Smooth muscle cell of the brain vasculature (primary cell): ENCODE measurements around the gene ISG20L2.

Experiments
- DNase-seq: peaks from one replicate; pipeline ENCODE4 v3.0.0-alpha.2; 2012; ENCODE audit warnings: low read depth, low spot score

Gene ISG20L2

GRCh38 chr1:156752843-156753482, 24.4 kb upstream of the ISG20L2 start:
- DNase-seq: no peak

DNA sequence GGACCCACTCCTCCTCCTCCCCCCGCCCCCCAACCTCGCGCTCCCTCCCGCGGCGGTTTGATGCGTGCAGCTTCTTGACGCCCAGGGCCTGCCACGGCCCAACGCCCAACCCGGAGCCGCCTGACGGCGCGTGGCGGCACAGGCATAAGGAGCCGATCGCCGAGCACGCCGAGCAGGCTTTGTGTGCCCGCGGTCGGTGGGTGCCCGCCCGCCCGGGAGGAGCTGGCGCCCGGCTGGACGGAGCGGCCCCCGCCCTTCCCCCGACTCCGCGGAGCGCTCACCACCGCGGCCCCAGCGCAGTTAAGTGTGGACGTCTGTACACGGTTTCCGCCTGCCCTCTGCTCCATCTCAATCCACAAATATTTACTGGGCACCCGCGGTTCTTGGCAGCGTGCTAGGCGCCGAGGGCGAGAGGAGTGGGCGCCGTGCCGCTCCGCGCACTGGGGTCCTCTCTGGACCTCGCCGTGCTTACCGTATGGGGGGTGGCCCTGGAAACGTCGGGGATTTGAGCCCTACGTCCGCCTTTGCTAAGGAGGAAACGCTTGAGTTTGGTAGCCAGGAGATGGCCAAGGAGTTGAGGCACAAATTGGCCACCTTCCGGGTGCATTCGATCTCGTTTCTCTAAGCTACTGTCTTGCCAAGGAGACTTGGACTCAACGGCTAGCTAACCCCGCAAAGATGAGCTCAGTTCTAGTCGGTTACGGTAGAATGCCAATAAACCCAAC, 23.4 kb upstream of the ISG20L2 start:
- DNase-seq: peak; percentile 95

GRCh38 chr1:156751451-156751756, 22.8 kb upstream of the ISG20L2 start, which contains the start of gene HDGF:
Gene HDGF (minus strand): TSS chr1:156751675. CDS start chr1:156751429, 246 bp downstream.
- no peak for DNase-seq

GRCh38 chr1:156750711-156751450, 22.3 kb upstream of the ISG20L2 start:
- DNase-seq: no peak

DNA sequence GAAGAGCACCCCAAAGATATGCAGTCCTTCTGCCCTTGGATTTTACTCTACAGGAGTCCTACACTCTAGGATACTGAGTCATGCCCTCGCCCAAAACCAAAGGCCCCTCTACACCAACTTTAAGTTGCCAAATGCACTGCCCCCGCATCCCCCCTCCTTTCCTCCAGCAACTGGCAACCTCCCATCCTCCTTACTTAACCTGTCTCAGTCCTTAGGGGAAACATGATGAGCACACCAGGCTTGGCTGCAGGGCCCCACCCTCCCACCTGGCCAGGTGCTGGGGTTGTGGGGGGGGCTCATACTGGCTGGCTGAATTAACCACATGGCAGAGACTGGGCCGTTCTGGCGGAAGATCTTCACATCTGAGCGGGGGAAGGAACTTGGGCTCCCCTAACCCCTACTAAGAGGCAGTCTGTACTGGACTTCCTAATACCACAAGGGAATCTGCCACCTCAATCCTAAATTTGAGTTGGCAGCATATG, 21.7 kb upstream of the ISG20L2 start:
- no peak for DNase-seq

- DNase-seq: no peak
Measured at GRCh38 chr1:156749419-156750118, 21.0 kb upstream of the ISG20L2 start.

GRCh38 chr1:156748670-156749418, 20.3 kb upstream of the ISG20L2 start:
- DNase-seq: no peak

- no peak for DNase-seq
Measured at GRCh38 chr1:156747742-156748669, 19.4 kb upstream of the ISG20L2 start.

DNA sequence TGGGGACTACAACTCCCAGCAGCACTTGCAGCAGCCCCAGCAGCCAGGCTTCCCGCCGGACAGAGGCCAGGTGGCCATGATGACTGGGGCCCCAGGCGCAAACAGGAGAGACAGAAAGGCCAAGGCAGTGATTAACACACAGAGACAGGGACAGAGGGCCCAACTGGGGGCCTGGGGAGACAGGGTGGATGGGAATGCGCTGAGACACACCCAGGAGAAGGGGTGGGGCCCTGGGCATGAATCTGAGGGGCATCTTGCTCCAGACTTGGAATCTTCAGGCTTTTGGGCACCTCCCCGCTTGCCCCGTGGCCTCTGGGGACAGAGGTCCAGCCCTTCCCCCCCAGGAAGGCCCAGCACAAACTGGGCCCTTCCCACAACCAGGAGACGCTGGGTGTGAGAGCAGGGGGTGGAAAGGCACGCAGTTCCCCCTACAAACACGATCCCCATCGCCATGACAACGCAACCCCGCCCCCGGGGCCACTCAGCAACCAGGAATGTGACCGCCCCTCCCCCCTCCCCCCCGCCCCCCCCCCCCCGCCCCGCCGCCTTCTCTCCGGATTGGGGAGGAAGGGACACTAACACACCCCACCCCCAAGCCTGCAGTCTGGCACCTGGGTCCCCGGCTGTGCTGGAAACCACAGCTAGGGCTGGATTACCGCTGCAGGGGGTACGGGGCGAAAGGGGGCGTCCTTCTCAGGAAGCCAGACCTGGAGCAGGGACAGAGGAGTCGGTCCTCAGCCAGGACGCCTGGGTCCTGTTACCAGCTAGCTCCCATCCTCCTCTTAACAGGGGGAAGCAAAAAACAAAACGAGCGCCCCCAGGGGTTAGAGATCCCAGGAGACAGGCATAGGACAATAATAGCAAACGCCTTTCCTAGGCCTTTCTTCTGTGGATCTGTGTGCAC, 18.4 kb upstream of the ISG20L2 start:
- peak; percentile 72 for DNase-seq

DNA sequence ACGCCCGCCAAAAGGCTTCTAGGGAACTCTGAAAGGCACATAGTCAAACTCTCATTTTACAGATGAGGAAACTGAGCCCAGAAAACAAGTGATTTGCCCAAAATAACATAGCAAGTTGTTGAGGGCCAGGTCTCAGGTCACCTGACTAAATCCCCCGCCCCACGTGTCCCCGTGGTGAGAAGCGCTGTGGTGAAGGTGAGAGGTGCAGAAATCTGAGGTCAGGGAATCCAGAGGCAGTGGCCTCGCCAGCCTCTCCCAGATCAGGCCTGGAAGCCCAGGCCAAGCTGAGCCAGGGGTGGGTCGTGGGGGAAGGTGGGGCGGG, 17.8 kb upstream of the ISG20L2 start:
- DNase-seq: no peak

GRCh38 chr1:156745881-156746280, 17.3 kb upstream of the ISG20L2 start:
- no peak for DNase-seq

GRCh38 chr1:156744786-156745419, 16.3 kb upstream of the ISG20L2 start:
- DNase-seq: no peak

- no peak for DNase-seq
Measured at GRCh38 chr1:156744344-156744743, 15.8 kb upstream of the ISG20L2 start.

GRCh38 chr1:156743367-156744302, 15.1 kb upstream of the ISG20L2 start:
- no peak for DNase-seq

DNA sequence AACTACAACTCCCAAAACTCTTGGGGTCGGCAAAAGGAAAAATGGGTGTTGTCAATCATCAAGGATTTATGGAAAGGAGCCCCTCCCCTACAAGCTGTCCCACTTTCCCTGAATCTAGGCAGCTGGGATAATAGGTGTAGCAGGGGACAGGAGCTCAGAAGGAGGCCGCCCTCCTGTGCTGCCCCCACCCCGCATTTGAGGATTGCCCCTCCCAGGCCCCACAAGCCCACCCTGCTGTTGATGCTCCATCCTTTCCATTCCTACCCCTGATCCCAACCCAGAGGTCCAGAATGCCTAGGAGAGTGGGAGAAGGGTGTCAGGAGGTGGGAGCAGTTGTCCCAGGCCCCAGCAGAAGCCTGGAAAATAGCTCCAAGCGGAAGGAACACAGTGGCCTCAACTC, 14.2 kb upstream of the ISG20L2 start:
- no peak for DNase-seq

- DNase-seq: no peak
Measured at GRCh38 chr1:156742017-156742416, 13.5 kb upstream of the ISG20L2 start.

- DNase-seq: no peak
Measured at GRCh38 chr1:156741481-156741983, 13.0 kb upstream of the ISG20L2 start.
